Measurements from ENCODE around the gene FRMPD4. TPM values are rescaled to one million over a fixed set of nuclear protein-coding genes. Genes with fewer than 3 reads are reported as not detected.

Gene FRMPD4
- polyA plus RNA-seq, 1 experiment, result 0.82 TPM

- Histone ChIP-seq H3K36me3 (ENCODE audit: control insufficient read depth, insufficient read depth, low read length) (no peaks in the 10 kb centered on the region), H3K4me3 (ENCODE audit: low read depth, low read length) (no peak overlapping the region), H3K27me3 (ENCODE audit: control insufficient read depth, insufficient read depth, low read length) (no peaks in the 10 kb centered on the region)
- no peak for TF ChIP-seq CTCF (IDR thresholded peaks at IDR 0.05; ENCODE audit: insufficient read depth, low read depth, low read length)
- peak; percentile 10 for DNase-seq (ENCODE audit: low read depth)
- ChIA-PET CTCF (no interaction called here), POLR2A (no interaction called here)
Measured at GRCh38 chrX:12292996-12293765, 154.9 kb downstream of the FRMPD4 start.

GRCh38 chrX:12297353-12297752 lies 159.1 kb downstream of the FRMPD4 start:
- no peak for DNase-seq (ENCODE audit: low read depth)
- H3K27me3 ChIP-seq (ENCODE audit: control insufficient read depth, insufficient read depth, low read length), result no peaks in the 10 kb centered on the region
- no peak overlapping the region for H3K4me3 ChIP-seq (ENCODE audit: low read depth, low read length)
- ChIA-PET POLR2A (no interaction called here), CTCF (no interaction called here)
- TF ChIP-seq CTCF (IDR thresholded peaks at IDR 0.05; ENCODE audit: insufficient read depth, low read depth, low read length), result no peak
- H3K36me3 ChIP-seq (ENCODE audit: control insufficient read depth, insufficient read depth, low read length), result no peaks in the 10 kb centered on the region

GRCh38 chrX:12301288-12301687 lies 163.0 kb downstream of the FRMPD4 start:
- no peak for DNase-seq (ENCODE audit: low read depth)
- ChIA-PET POLR2A (no interaction called here), CTCF (no interaction called here)
- no peak for TF ChIP-seq CTCF (IDR thresholded peaks at IDR 0.05; ENCODE audit: insufficient read depth, low read depth, low read length)
- Histone ChIP-seq H3K27me3 (ENCODE audit: control insufficient read depth, insufficient read depth, low read length) (no peaks in the 10 kb centered on the region), H3K4me3 (ENCODE audit: low read depth, low read length) (no peak overlapping the region), H3K36me3 (ENCODE audit: control insufficient read depth, insufficient read depth, low read length) (no peaks in the 10 kb centered on the region)

- CTCF ChIA-PET, result no interaction called here
- no peak for DNase-seq (ENCODE audit: low read depth)
- Histone ChIP-seq H3K4me3 (ENCODE audit: low read depth, low read length) (no peak overlapping the region), H3K36me3 (ENCODE audit: control insufficient read depth, insufficient read depth, low read length) (no peaks in the 10 kb centered on the region), H3K27me3 (ENCODE audit: control insufficient read depth, insufficient read depth, low read length) (no peaks in the 10 kb centered on the region)
- TF ChIP-seq CTCF (IDR thresholded peaks at IDR 0.05; ENCODE audit: insufficient read depth, low read depth, low read length), result no peak
- POLR2A ChIA-PET, result no interaction called here
Measured at GRCh38 chrX:12304261-12304660, 166.0 kb downstream of the FRMPD4 start.

- Histone ChIP-seq H3K27me3 (ENCODE audit: control insufficient read depth, insufficient read depth, low read length) (no peaks in the 10 kb centered on the region), H3K36me3 (ENCODE audit: control insufficient read depth, insufficient read depth, low read length) (no peaks in the 10 kb centered on the region), H3K4me3 (ENCODE audit: low read depth, low read length) (no peak overlapping the region)
- DNase-seq (ENCODE audit: low read depth), result no peak
- CTCF ChIA-PET, result no interaction called here
- no peak for TF ChIP-seq CTCF (IDR thresholded peaks at IDR 0.05; ENCODE audit: insufficient read depth, low read depth, low read length)
- POLR2A ChIA-PET, result no interaction called here
Measured at GRCh38 chrX:12307961-12308360, 169.7 kb downstream of the FRMPD4 start.

Data from BJ (cell line).